Measurements from ENCODE around the gene TXNRD2.

GRCh38 chr22:19972652-19973550 is 31.3 kb upstream of the TXNRD2 start:
- TF ChIP-seq CTCF (IDR thresholded peaks at IDR 0.05; ENCODE audit: low read length) (no peak), EZH2 (optimal IDR thresholded peaks at IDR 0.05; ENCODE audit: low read depth, low read length) (no peak)

Measured in MM.1S (cell line).